HepG2 (cell line): ENCODE measurements around the gene CDC42EP5. TPM values are rescaled to one million over a fixed set of nuclear protein-coding genes. Genes with fewer than 3 reads are reported as not detected.

Experiments
- ATAC-seq: fragments of 200-7000 bp; cut with Tn5 transposase; 3 replicates; pipeline ENCODE4 v1.9.1; 2020; ENCODE audit warnings: mild to moderate bottlenecking, moderate library complexity
- BruUV-seq: library from RNA; stranded (reverse); fragments of 400-500 nt; replicated peaks from 2 replicates; lab custom pipeline; 2021; lab: Mats Ljungman, UMichigan
- CTCF ChIA-PET: fragments of 300-600 bp; formaldehyde crosslinking; extraction: SDS; loops from one replicate; lab custom pipeline; 2021; ENCODE audit warnings: low total read pairs, inconsistent platforms, low intra/inter-chr PET ratio; lab: Yijun Ruan, JAX
- POLR2A ChIA-PET: fragments of 350-600 bp; sonication (Branson Sonifier 250); formaldehyde crosslinking; loops from one replicate; lab custom pipeline; 2020; ENCODE audit warnings: antibody characterized with exemption, inconsistent platforms; lab: Yijun Ruan, JAX
- DNase-seq: peaks from one replicate; pipeline ENCODE4 v3.0.0-alpha.2; 2015; ENCODE audit warnings: low spot score
- FAIRE-seq: peaks from 3 replicates; lab custom pipeline; 2011; peaks lifted over from hg19 to GRCh38; lab: Jason Lieb, UNC
- H2AFZ ChIP-seq: one replicate; pipeline ENCODE4 v1.6.1; 2011; ENCODE audit warnings: low read length, inconsistent platforms
- H3K27ac ChIP-seq: fragments of 300-600 bp; 3 replicates; pipeline ENCODE4 v1.8.0; 2011; ENCODE audit warnings: mixed run types, mild to moderate bottlenecking, mixed read lengths, low read length, inconsistent platforms; ENCODE audit not compliant: insufficient read depth; ENCODE audit errors: extremely low read length
- H3K27me3 ChIP-seq, 2 experiments: fragments of 200-600 bp in 1 of 2; 2 replicates in 1 of 2; 3 replicates in 1 of 2; pipeline versions ENCODE4 v1.6.0 to v1.8.0; 2011; ENCODE audit warnings: low read length in 2 of 2, mild to moderate bottlenecking in 2 of 2, moderate library complexity in 2 of 2, inconsistent platforms in 1 of 2; ENCODE audit not compliant: insufficient read depth in 2 of 2, control insufficient read depth in 1 of 2
- H3K36me3 ChIP-seq, 2 experiments: fragments of 200-600 bp in 1 of 2; replicated peaks in 1 of 2; 2 replicates in 1 of 2; 3 replicates in 1 of 2; pipeline versions ENCODE4 v1.5.1 to v1.8.0; 2011; ENCODE audit warnings: low read length in 2 of 2, inconsistent platforms in 1 of 2; ENCODE audit not compliant: insufficient read depth in 2 of 2, control insufficient read depth in 1 of 2
- H3K4me1 ChIP-seq: 2 replicates; pipeline ENCODE4 v1.5.1; 2012; ENCODE audit warnings: low read length, inconsistent platforms; ENCODE audit not compliant: insufficient read depth
- H3K4me2 ChIP-seq: 2 replicates; pipeline ENCODE4 v1.6.0; 2011; ENCODE audit warnings: low read depth, low read length, inconsistent platforms
- H3K4me3 ChIP-seq, 3 experiments: fragments of 200-600 bp in 1 of 3; sonication (generic), shearing (Covaris generic) in 1 of 3; replicated peaks in 1 of 3; 2 replicates each; pipeline ENCODE4 v1.5.1; 2011 to 2016; ENCODE audit warnings: low read length in 3 of 3, inconsistent platforms in 2 of 3, low read depth in 2 of 3, mild to moderate bottlenecking in 2 of 3, control low read depth in 1 of 3, mixed read lengths in 1 of 3; ENCODE audit not compliant: insufficient read depth in 1 of 3
- H3K79me2 ChIP-seq: one replicate; pipeline ENCODE4 v1.6.1; 2011; ENCODE audit warnings: low read length, inconsistent platforms; ENCODE audit not compliant: insufficient read depth
- H3K9ac ChIP-seq: 2 replicates; pipeline ENCODE4 v1.6.0; 2011; ENCODE audit warnings: mild to moderate bottlenecking, low read depth, low read length, inconsistent platforms; ENCODE audit not compliant: insufficient read depth
- H3K9me3 ChIP-seq: 2 replicates; pipeline ENCODE4 v1.5.1; 2012; ENCODE audit warnings: mild to moderate bottlenecking, low read length
- H4K20me1 ChIP-seq: 2 replicates; pipeline ENCODE4 v1.6.0; 2011; ENCODE audit warnings: inconsistent platforms, mild to moderate bottlenecking, low read length, moderate library complexity; ENCODE audit not compliant: insufficient read depth
- CHD2 ChIP-seq: IDR thresholded peaks from 2 replicates; pipeline ENCODE4 v1.6.1; 2011; ENCODE audit warnings: low read depth, low read length, improper control_type of control experiment
- NBN ChIP-seq: fragments of 450-650 bp; conservative IDR thresholded peaks from 2 replicates; pipeline ENCODE4 v1.6.1; 2017
- RNF2 ChIP-seq: fragments of 450-650 bp; conservative IDR thresholded peaks from 2 replicates; pipeline ENCODE4 v1.6.1; 2016; ENCODE audit warnings: low read depth
- ZBTB42 ChIP-seq: sonication (generic); formaldehyde crosslinking; IDR thresholded peaks from 2 replicates; pipeline ENCODE4 v1.5.0; 2020; ENCODE audit warnings: mild to moderate bottlenecking, missing genetic modification reagents
- ZNF552 ChIP-seq: sonication (generic); formaldehyde crosslinking; IDR thresholded peaks from 2 replicates; pipeline ENCODE4 v1.9.0; 2022; ENCODE audit warnings: missing genetic modification reagents, mild to moderate bottlenecking, borderline replicate concordance
- ZNF556 ChIP-seq: sonication (generic); formaldehyde crosslinking; IDR thresholded peaks from 2 replicates; pipeline ENCODE4 v1.4.0; 2020; ENCODE audit warnings: mild to moderate bottlenecking, missing genetic modification reagents, borderline replicate concordance
- WGBS: methylation state at CpG from one replicate; pipeline ENCODE4 v1.1.6; 2017; ENCODE audit warnings: low lambda C conversion rate; 5-methylcytosine and 5-hydroxymethylcytosine counted together
- in situ Hi-C: cut with HindIII; loops from 2 replicates; pipeline ENCODE4 v1.10.0; 2017; ENCODE audit warnings: low pct_unique_long_range_greater_than_20kb; ENCODE audit not compliant: extremely low pct_ligation_motif_present
- intact Hi-C: fragments of 100-400 bp; cut with micrococcal nuclease; formaldehyde crosslinking; loops from one replicate; pipeline ENCODE4 v1.10.0; 2022; ENCODE audit not compliant: unreplicated experiment
- polyA plus RNA-seq, 8 experiments: library from polyadenylated mRNA; depleted of rRNA in 3 of 8; stranded (reverse) in 7 of 8; unstranded in 1 of 8; fragments of >200 nt; fragmentation: Illumina TruSeq in 4 of 8; extraction: Trizol in 4 of 8; gene quantifications; 2 replicates each; pipeline versions ENCODE4 v1.2.1 to v1.2.3, GENCODE V29; 2011 to 2016; ENCODE audit warnings: low read depth in 4 of 8, missing spikeins in 1 of 8, mixed read lengths in 1 of 8; ENCODE audit not compliant: insufficient read depth in 1 of 8
- total RNA-seq, 5 experiments: library from RNA; depleted of rRNA; stranded (reverse); fragments of >200 nt; fragmentation: Illumina TruSeq; extraction: Trizol; gene quantifications; 2 replicates each; pipeline ENCODE4 v1.2.3, GENCODE V29; 2016; ENCODE audit warnings: low read depth in 1 of 5
- TF ChIP-seq, protein P1 (sequence below): sonication (generic); formaldehyde crosslinking; IDR thresholded peaks from 2 replicates; pipeline ENCODE4 v1.4.0; 2020; ENCODE audit warnings: mild to moderate bottlenecking, low read depth, missing genetic modification reagents
- TF ChIP-seq, protein P2 (sequence below): sonication (generic); formaldehyde crosslinking; IDR thresholded peaks from 2 replicates; pipeline ENCODE4 v1.8.1; 2023; ENCODE audit warnings: mild to moderate bottlenecking, moderate library complexity, missing genetic modification reagents
- TF ChIP-seq, protein P3 (sequence below): sonication (generic); formaldehyde crosslinking; IDR thresholded peaks from 2 replicates; pipeline ENCODE4 v1.4.0; 2020; ENCODE audit warnings: missing genetic modification reagents
- TF ChIP-seq, protein P4 (sequence below): sonication (generic); formaldehyde crosslinking; IDR thresholded peaks from 2 replicates; pipeline ENCODE4 v1.5.1; 2020; ENCODE audit warnings: missing genetic modification reagents, mild to moderate bottlenecking, borderline replicate concordance
- TF ChIP-seq, protein P5 (sequence below): sonication (generic); formaldehyde crosslinking; IDR thresholded peaks from 2 replicates; pipeline ENCODE4 v1.5.0; 2020; ENCODE audit warnings: missing genetic modification reagents

The CDC42EP5 gene
- total and polyA plus RNA-seq, 2 of the 13 experiments (the other 11 are each of a cell fraction or from before 2014, with no cell fraction given), result 0.41 to 1.6 TPM

DNA sequence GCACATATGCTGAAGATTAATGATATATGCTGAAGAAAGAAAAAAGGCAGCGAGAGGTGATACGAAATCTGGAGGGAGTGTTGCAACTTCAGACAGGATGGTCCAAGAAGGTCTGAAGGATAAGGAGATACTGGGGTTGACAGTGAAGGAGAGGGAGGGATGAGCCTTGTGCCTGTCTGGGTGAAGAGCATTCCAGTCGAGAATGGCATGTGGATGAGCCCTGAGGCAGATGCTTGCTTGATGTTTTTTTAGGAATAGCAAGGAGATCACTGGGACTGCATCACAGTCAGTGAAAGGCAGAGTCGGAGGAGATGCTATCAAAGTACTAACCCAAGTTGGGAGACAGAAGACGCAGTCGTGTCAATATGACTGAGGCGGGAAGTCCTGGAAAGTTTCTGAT lies 16.2 kb upstream of the CDC42EP5 start:
- POLR2A ChIA-PET, result no interaction called here
- CTCF ChIA-PET, result no interaction called here
- Histone ChIP-seq H3K27ac (no peak overlapping the region), H3K27me3 (peaks cover 2 to 20% of the 10 kb centered on the region in 2 experiments; a peak in 4 of 5 replicates), H3K36me3 (no peaks in the 10 kb centered on the region), H3K9me3 (no peaks in the 10 kb centered on the region), H2AFZ (no peak overlapping the region), H3K9ac (no peak overlapping the region), H3K4me2 (no peak overlapping the region), H3K4me3 (no peak overlapping the region), H3K4me1 (no peaks in the 10 kb centered on the region), H3K79me2 (no peaks in the 10 kb centered on the region), H4K20me1 (no peaks in the 10 kb centered on the region)
- FAIRE-seq (no peak), ATAC-seq (no peak), DNase-seq (no peak)
- 28% methylated on average over 7 of the region's 7 CpGs for WGBS
- BruUV-seq, result no TSS peak
- intact Hi-C loops, result no loop called here
- in situ Hi-C loops, result no loop called here
- TF ChIP-seq, protein P1, sequence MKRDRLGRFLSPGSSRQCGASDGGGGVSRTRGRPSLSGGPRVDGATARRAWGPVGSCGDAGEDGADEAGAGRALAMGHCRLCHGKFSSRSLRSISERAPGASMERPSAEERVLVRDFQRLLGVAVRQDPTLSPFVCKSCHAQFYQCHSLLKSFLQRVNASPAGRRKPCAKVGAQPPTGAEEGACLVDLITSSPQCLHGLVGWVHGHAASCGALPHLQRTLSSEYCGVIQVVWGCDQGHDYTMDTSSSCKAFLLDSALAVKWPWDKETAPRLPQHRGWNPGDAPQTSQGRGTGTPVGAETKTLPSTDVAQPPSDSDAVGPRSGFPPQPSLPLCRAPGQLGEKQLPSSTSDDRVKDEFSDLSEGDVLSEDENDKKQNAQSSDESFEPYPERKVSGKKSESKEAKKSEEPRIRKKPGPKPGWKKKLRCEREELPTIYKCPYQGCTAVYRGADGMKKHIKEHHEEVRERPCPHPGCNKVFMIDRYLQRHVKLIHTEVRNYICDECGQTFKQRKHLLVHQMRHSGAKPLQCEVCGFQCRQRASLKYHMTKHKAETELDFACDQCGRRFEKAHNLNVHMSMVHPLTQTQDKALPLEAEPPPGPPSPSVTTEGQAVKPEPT (CRISPR knock-in tag), result no peak
- TF ChIP-seq, protein P2, sequence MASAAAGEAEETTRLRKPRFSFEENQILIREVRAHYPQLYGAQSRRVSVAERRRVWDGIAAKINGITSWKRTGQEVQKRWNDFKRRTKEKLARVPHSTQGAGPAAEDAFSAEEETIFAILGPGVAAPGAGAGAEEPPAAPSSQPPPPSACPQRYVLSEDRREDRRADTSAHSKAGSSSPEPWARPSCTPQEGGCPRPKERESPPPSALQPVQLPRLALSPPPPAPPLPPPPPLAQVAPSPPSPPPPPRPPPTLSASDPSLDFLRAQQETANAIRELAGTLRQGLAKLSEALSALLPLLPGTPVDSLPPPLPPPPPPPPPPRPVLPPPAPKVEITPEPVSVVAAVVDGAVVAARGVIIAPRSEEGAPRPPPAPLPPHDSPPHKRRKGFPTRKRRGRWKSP (CRISPR knock-in tag), result no peak
- TF ChIP-seq ZNF556 (CRISPR knock-in tag) (no peak), ZBTB42 (CRISPR knock-in tag) (no peak), ZNF552 (CRISPR knock-in tag) (no peak), RNF2 (no peak), CHD2 (no peak), NBN (no peak)
- TF ChIP-seq, protein P3, sequence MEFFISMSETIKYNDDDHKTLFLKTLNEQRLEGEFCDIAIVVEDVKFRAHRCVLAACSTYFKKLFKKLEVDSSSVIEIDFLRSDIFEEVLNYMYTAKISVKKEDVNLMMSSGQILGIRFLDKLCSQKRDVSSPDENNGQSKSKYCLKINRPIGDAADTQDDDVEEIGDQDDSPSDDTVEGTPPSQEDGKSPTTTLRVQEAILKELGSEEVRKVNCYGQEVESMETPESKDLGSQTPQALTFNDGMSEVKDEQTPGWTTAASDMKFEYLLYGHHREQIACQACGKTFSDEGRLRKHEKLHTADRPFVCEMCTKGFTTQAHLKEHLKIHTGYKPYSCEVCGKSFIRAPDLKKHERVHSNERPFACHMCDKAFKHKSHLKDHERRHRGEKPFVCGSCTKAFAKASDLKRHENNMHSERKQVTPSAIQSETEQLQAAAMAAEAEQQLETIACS (CRISPR knock-in tag), result no peak
- TF ChIP-seq, protein P4, sequence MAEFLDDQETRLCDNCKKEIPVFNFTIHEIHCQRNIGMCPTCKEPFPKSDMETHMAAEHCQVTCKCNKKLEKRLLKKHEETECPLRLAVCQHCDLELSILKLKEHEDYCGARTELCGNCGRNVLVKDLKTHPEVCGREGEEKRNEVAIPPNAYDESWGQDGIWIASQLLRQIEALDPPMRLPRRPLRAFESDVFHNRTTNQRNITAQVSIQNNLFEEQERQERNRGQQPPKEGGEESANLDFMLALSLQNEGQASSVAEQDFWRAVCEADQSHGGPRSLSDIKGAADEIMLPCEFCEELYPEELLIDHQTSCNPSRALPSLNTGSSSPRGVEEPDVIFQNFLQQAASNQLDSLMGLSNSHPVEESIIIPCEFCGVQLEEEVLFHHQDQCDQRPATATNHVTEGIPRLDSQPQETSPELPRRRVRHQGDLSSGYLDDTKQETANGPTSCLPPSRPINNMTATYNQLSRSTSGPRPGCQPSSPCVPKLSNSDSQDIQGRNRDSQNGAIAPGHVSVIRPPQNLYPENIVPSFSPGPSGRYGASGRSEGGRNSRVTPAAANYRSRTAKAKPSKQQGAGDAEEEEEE (CRISPR knock-in tag), result no peak
- TF ChIP-seq, protein P5, sequence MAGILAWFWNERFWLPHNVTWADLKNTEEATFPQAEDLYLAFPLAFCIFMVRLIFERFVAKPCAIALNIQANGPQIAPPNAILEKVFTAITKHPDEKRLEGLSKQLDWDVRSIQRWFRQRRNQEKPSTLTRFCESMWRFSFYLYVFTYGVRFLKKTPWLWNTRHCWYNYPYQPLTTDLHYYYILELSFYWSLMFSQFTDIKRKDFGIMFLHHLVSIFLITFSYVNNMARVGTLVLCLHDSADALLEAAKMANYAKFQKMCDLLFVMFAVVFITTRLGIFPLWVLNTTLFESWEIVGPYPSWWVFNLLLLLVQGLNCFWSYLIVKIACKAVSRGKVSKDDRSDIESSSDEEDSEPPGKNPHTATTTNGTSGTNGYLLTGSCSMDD (CRISPR knock-in tag), result no peak
